Choroid plexus epithelial cell (primary cell): ENCODE results near the gene HERPUD1.

Experiments used
- DNase-seq: peaks from one replicate; pipeline ENCODE4 v3.0.0-alpha.2; 2010; ENCODE audit warnings: low read depth
- H3K4me3 ChIP-seq: 2 replicates; pipeline ENCODE4 v1.5.1; 2011; ENCODE audit warnings: low read depth, mild to moderate bottlenecking, control low read depth, low read length, moderate library complexity
- TF ChIP-seq, protein P1 (sequence below): conservative IDR thresholded peaks from 2 replicates; pipeline ENCODE4 v1.5.1; 2011; ENCODE audit warnings: low read depth, mild to moderate bottlenecking, control low read depth, inconsistent platforms, low read length, moderate library complexity

The HERPUD1 gene

DNA sequence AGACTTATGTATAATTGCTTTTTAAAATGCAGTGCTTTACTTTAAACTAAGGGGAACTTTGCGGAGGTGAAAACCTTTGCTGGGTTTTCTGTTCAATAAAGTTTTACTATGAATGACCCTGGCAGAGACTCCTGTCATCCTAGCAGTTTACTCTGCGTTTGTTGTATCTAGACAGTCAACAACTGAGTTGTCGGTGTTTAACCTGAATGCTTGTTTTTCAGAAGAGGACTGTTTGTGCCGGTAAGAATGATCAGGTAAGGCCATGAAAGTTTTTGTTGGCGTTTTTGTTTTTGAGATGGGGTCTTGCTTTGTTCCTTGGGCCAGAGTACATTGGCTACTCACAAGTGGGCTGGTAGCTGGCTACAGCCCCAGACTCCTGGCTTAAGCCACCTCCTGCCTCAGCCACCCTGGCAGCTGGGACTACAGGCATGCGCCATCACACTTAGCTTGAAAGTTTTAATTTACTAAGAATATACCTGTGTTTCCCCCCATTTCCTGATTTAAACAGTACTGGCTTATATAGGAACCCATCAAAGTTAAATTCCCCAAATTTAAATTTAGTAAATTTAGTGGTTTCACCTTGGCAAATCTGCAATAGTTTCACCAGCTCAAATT, 11.9 kb downstream of the HERPUD1 start:
- no peak overlapping the region for H3K4me3 ChIP-seq
- no peak for DNase-seq
- TF ChIP-seq, protein P1, sequence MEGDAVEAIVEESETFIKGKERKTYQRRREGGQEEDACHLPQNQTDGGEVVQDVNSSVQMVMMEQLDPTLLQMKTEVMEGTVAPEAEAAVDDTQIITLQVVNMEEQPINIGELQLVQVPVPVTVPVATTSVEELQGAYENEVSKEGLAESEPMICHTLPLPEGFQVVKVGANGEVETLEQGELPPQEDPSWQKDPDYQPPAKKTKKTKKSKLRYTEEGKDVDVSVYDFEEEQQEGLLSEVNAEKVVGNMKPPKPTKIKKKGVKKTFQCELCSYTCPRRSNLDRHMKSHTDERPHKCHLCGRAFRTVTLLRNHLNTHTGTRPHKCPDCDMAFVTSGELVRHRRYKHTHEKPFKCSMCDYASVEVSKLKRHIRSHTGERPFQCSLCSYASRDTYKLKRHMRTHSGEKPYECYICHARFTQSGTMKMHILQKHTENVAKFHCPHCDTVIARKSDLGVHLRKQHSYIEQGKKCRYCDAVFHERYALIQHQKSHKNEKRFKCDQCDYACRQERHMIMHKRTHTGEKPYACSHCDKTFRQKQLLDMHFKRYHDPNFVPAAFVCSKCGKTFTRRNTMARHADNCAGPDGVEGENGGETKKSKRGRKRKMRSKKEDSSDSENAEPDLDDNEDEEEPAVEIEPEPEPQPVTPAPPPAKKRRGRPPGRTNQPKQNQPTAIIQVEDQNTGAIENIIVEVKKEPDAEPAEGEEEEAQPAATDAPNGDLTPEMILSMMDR, result no peak

DNA sequence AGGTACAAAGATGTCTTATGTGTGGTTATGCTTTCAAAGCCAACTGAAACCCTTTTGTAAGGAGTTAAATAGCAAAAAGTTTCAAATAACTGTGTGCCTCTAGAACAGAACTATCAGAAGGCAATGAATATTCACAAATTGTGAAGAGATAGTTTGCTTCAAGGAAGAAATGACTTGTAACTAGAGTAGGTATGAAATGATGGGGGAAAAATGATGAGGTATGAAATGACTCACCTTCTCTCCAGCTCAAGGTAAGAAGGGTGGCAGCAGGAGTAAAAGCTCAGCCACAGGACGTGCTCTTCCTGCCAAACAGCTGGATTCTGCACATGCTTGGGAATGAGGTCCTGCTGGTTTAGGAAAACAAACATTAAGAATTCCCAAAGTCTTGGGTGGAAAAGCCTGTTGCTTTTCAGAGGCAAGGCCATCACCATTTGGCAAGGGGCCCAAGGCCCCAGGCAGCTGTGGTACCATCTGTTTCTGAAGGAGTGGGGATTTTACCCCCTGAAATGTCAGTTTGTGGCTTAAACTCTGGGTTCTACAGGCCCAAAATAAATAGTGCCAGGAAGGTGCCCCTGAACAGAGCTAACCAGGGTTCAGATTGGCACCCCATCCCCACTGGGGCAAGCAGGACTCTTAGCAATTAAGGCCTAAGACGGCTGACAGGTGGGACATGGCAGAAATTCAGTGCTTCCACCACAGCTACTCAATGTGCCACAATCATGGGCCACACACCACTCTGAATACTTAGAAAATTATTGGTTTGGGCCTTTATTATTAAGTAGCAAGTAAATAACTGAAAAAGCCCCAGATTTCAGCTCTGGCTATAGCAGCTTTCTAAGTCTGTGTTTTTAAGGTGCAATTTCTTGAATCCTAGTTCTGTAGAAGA, 13.3 kb downstream of the HERPUD1 start:
- no peak for DNase-seq
- TF ChIP-seq, protein P1, result no peak
- H3K4me3 ChIP-seq, result no peak overlapping the region

DNA sequence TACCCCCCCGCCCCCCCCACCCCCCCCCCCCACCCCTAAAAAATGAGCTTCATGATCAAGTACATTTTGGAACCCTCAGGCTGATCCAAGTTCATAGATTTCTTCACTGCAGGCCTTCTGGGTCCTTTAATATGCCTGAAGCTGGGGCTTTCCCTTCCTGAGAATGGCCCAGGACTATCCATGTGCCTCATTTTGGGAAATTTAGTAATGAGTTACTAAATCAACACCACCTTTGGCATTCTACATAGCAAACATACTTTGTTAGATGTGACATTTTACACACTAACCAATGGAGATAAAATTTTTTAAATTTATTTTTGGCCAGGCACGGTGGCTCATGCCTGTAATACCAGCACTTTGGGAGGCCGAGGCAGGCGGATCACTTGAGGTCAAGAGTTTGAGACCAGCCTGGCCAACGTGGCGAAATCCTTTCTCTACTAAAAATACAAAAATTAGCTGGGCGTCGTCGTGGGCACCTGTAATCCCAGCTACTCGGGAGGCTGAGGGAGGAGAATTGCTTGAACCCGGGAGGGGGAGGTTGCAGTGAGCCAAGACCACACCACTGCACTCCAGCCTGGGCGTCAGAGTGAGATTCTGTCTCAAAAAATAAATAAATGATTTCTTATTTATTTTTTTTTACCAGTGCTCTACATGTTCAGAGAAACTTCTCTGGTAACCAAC, 14.0 kb downstream of the HERPUD1 start:
- DNase-seq, result peak; percentile 44
- no peak overlapping the region for H3K4me3 ChIP-seq
- TF ChIP-seq, protein P1, result no peak

DNA sequence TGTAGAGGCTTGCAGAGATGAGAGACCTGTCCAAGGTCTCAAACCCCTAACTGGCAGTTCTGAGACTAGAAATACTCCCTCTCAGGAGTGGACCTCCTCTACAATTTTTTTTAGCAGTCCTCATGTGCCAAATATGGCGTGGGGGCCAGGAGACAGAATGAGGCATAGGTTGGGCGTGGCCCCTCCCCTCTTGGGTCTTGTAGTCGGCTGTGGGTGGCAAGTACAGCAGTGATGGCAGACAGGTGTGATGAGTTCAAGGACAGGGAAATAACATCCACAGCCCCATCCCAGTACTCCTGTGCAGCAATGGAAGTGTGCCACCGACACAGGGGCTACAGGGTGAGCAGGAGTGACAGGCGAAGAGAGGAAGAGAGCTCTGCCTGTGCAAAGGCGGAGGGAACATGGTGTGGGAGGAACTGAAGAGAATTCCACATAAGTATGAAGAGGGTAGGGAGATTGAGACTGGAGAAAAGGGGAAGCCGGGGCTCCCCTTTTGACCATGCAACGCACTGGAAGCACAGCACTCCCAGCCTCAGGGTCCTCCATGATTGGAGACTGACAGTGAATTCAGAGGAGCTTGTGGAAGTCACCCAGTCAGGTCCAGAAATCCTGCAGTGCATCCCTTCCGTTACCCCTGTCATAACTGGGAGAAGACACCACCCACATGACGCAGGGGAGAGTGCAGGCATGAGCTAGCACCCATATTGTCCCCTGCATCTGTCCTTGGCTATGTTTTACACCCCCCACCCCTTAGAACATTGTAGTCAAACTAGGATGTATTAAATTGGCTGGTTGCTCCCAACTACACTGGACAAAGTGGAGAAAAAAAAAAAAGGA, 15.0 kb downstream of the HERPUD1 start:
- TF ChIP-seq, protein P1, result no peak

DNA sequence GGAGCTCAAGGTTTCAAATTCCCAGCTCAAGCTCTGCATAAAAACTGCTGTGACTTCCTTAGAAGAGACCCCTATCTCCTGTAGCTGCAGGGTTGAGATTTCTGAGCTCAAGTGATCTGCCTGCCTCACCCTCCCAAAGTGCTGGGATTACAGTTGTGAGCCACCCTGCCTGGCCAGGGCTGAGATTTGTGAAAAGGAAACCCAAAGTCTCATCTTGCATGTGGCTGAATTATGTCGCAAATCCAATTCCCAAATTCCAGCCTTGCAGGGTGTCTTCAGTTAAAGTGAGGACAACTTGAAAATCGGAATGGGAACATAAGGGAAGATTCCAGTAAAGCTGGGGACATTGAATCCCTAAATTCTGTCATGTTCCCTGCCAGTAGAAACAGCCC, 15.7 kb downstream of the HERPUD1 start:
- no peak overlapping the region for H3K4me3 ChIP-seq
- TF ChIP-seq, protein P1, result no peak
- DNase-seq, result no peak

More for the DNA sequence above, 15.0 kb downstream of the HERPUD1 start:
- H3K4me3 ChIP-seq, result no peak overlapping the region
- no peak for DNase-seq

DNA sequence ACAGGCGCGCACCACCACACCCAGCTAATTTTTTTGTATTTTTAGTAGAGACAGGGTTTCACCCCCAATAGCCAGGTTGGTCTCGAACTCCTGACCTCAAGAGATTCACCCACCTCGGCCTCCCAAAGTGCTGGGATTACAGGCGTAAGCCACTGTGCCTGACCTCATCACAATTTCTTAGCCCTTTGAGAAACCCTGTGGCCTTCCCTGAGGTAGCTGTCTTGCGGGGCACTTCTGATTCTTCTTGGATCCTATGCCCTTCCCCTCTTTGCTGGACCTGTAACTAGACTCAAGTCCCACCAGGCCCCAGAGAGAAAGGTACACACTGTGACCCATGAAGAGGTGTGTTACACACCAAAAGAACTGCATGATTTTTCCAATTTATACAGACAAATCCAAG, 16.3 kb downstream of the HERPUD1 start:
- DNase-seq, result no peak
- H3K4me3 ChIP-seq, result no peak overlapping the region
- TF ChIP-seq, protein P1, result no peak
